ENCODE results near the gene SDC1. TPM values are rescaled to one million over a fixed set of nuclear protein-coding genes. Genes with fewer than 3 reads are reported as not detected.

SDC1 gene
- total and polyA plus RNA-seq, 2 experiments from 2014 or later, result 92.3 to 107 TPM

- no peaks in the 10 kb centered on the region for H3K79me2 ChIP-seq
- WGBS (ENCODE audit: low lambda C conversion rate, missing lambda C conversion rate), result 55% methylated on average over 3 of the region's 3 CpGs
- H3K9me2 ChIP-seq (replicated peaks; ENCODE audit: insufficient read depth), result no peaks in the 10 kb centered on the region
- H4K20me1 ChIP-seq (ENCODE audit: insufficient read depth, poor library complexity, severe bottlenecking), result no peaks in the 10 kb centered on the region
- no peak overlapping the region for H3K4me3 ChIP-seq
- no peak for DNase-seq (ENCODE audit: low spot score)
- H3K27ac ChIP-seq, result no peak overlapping the region
- H2AFZ ChIP-seq, result no peak overlapping the region
- peaks cover 55% of the 10 kb centered on the region for H3K4me1 ChIP-seq (ENCODE audit: insufficient read depth)
- TF ChIP-seq EZH2 (IDR thresholded peaks at IDR 0.05; ENCODE audit: borderline replicate concordance) (no peak), EZH2phosphoT487 (IDR thresholded peaks at IDR 0.05; ENCODE audit: low read depth, severe bottlenecking, unreplicated experiment) (no peak), CTCF (IDR thresholded peaks at IDR 0.05; ENCODE audit: poor library complexity) (no peak)
- H3K9me3 ChIP-seq (ENCODE audit: low read depth), result no peaks in the 10 kb centered on the region
- H3K36me3 ChIP-seq (replicated peaks; ENCODE audit: insufficient read depth, low read depth), result no peaks in the 10 kb centered on the region
- H3K4me2 ChIP-seq, result no peak overlapping the region
- no peaks in the 10 kb centered on the region for H3K27me3 ChIP-seq
Observed at GRCh38 chr2:20187331-20187730, 37.6 kb downstream of the SDC1 start.

GRCh38 chr2:20186855-20187187 is 38.1 kb downstream of the SDC1 start:
- Histone ChIP-seq H2AFZ (no peak overlapping the region), H3K9me2 (replicated peaks; ENCODE audit: insufficient read depth) (no peaks in the 10 kb centered on the region), H3K36me3 (replicated peaks; ENCODE audit: insufficient read depth, low read depth) (no peaks in the 10 kb centered on the region), H3K27ac (peak overlapping the region; percentile 86), H4K20me1 (ENCODE audit: insufficient read depth, poor library complexity, severe bottlenecking) (no peaks in the 10 kb centered on the region), H3K4me3 (no peak overlapping the region), H3K27me3 (no peaks in the 10 kb centered on the region), H3K9me3 (ENCODE audit: low read depth) (no peaks in the 10 kb centered on the region), H3K4me2 (no peak overlapping the region), H3K4me1 (ENCODE audit: insufficient read depth) (peaks cover 55% of the 10 kb centered on the region), H3K79me2 (no peaks in the 10 kb centered on the region)
- TF ChIP-seq EZH2 (IDR thresholded peaks at IDR 0.05; ENCODE audit: borderline replicate concordance) (no peak), EZH2phosphoT487 (IDR thresholded peaks at IDR 0.05; ENCODE audit: low read depth, severe bottlenecking, unreplicated experiment) (no peak), CTCF (IDR thresholded peaks at IDR 0.05; ENCODE audit: poor library complexity) (no peak)
- DNase-seq (ENCODE audit: low spot score), result no peak
- 98% methylated on average over 4 of the region's 4 CpGs for WGBS (ENCODE audit: low lambda C conversion rate, missing lambda C conversion rate)

GRCh38 chr2:20186078-20186854 is 38.7 kb downstream of the SDC1 start:
- H2AFZ ChIP-seq, result no peak overlapping the region
- H3K4me3 ChIP-seq, result no peak overlapping the region
- DNase-seq (ENCODE audit: low spot score), result peak; percentile 88
- no peaks in the 10 kb centered on the region for H3K36me3 ChIP-seq (replicated peaks; ENCODE audit: insufficient read depth, low read depth)
- H3K27me3 ChIP-seq, result no peaks in the 10 kb centered on the region
- no peaks in the 10 kb centered on the region for H4K20me1 ChIP-seq (ENCODE audit: insufficient read depth, poor library complexity, severe bottlenecking)
- peak overlapping the region; percentile 6 for H3K4me2 ChIP-seq
- H3K27ac ChIP-seq, result peak overlapping the region; percentile 86
- H3K9me2 ChIP-seq (replicated peaks; ENCODE audit: insufficient read depth), result no peaks in the 10 kb centered on the region
- WGBS (ENCODE audit: low lambda C conversion rate, missing lambda C conversion rate), result 63% methylated on average over 13 of the region's 13 CpGs
- no peaks in the 10 kb centered on the region for H3K9me3 ChIP-seq (ENCODE audit: low read depth)
- TF ChIP-seq EZH2phosphoT487 (IDR thresholded peaks at IDR 0.05; ENCODE audit: low read depth, severe bottlenecking, unreplicated experiment) (no peak), EZH2 (IDR thresholded peaks at IDR 0.05; ENCODE audit: borderline replicate concordance) (no peak), CTCF (IDR thresholded peaks at IDR 0.05; ENCODE audit: poor library complexity) (no peak)
- H3K79me2 ChIP-seq, result no peaks in the 10 kb centered on the region
- H3K4me1 ChIP-seq (ENCODE audit: insufficient read depth), result peaks cover 51% of the 10 kb centered on the region
